Activated effector memory CD4-positive, alpha-beta T cell treated with anti-CD3 and anti-CD28 coated beads, Interleukin-2, amount 50 U/mL, for 16 hours (primary cell): Measurements from ENCODE around the gene ID1.
"Not testable (repeated sequence)": the region's sequence is repeated elsewhere in the genome, so short reads cannot be mapped to it uniquely, and the experiment has no call there.

Source experiments
- DNase-seq: peaks from one replicate; pipeline ENCODE4 v3.0.0-alpha.2; 2020

The ID1 gene

GRCh38 chr20:31573555-31574321, 31.4 kb upstream of the ID1 start:
- DNase-seq: no peak

- DNase-seq: not testable (repeated sequence)
Measured at GRCh38 chr20:31574986-31575385, 30.1 kb upstream of the ID1 start.

- DNase-seq: no peak
Measured at GRCh38 chr20:31576751-31577150, 28.3 kb upstream of the ID1 start.

- no peak for DNase-seq
Measured at GRCh38 chr20:31577194-31577593, 27.9 kb upstream of the ID1 start.

GRCh38 chr20:31578448-31579138, 26.5 kb upstream of the ID1 start:
- DNase-seq: no peak

GRCh38 chr20:31579245-31579644, 25.8 kb upstream of the ID1 start:
- DNase-seq: no peak

- not testable (repeated sequence) for DNase-seq
Measured at GRCh38 chr20:31579941-31580651, 25.0 kb upstream of the ID1 start.

- no peak for DNase-seq
Measured at GRCh38 chr20:31580706-31581105, 24.4 kb upstream of the ID1 start.

- no peak for DNase-seq
Measured at GRCh38 chr20:31581391-31581790, 23.7 kb upstream of the ID1 start.

GRCh38 chr20:31587545-31588389, 17.3 kb upstream of the ID1 start:
- DNase-seq: no peak

- no peak for DNase-seq
Measured at GRCh38 chr20:31590717-31591225, 14.3 kb upstream of the ID1 start.

GRCh38 chr20:31593221-31594001, 11.7 kb upstream of the ID1 start:
- DNase-seq: no peak

- no peak for DNase-seq
Measured at GRCh38 chr20:31594002-31594557, 11.0 kb upstream of the ID1 start.

- no peak for DNase-seq
Measured at GRCh38 chr20:31594558-31595379, 10.3 kb upstream of the ID1 start.

GRCh38 chr20:31595380-31595653, 9.8 kb upstream of the ID1 start:
- no peak for DNase-seq

- DNase-seq: no peak
Measured at GRCh38 chr20:31595654-31596411, 9.3 kb upstream of the ID1 start.

- DNase-seq: not testable (repeated sequence)
Measured at GRCh38 chr20:31596412-31596715, 8.7 kb upstream of the ID1 start.

GRCh38 chr20:31596831-31597480, 8.1 kb upstream of the ID1 start:
- no peak for DNase-seq

- no peak for DNase-seq
Measured at GRCh38 chr20:31597481-31597855, 7.6 kb upstream of the ID1 start.

- DNase-seq: no peak
Measured at GRCh38 chr20:31602431-31602778, 2.7 kb upstream of the ID1 start.
